ENCODE data around the gene TFDP2.

TFDP2 gene

GRCh38 chr3:141945726-141946485 lies 203.4 kb downstream of the TFDP2 start:
- no peak overlapping the region for H3K4me3 ChIP-seq (ENCODE audit: low read depth, low read length)
- ChIA-PET POLR2A (no interaction called here), CTCF (interaction anchor here (0.6 to 0.7 kb wide), 2 partner anchors 28 to 210 kb away, joined by 3 read pairs; no protein-coding TSS in a partner anchor)
- H3K9me3 ChIP-seq (ENCODE audit: control insufficient read depth, insufficient read depth, low read depth, low read length): no peaks in the 10 kb centered on the region
- TF ChIP-seq ZNF324 (tag by site-specific recombination; IDR thresholded peaks at IDR 0.05) (no peak), ZNF274 (IDR thresholded peaks at IDR 0.05; ENCODE audit: low read length) (no peak), ZNF274 (tag by site-specific recombination; IDR thresholded peaks at IDR 0.05; ENCODE audit: borderline replicate concordance) (no peak), ZNF513 (tag by site-specific recombination; IDR thresholded peaks at IDR 0.05) (no peak), YY1 (tag by site-specific recombination; IDR thresholded peaks at IDR 0.05) (no peak), MZF1 (tag by site-specific recombination; IDR thresholded peaks at IDR 0.05; ENCODE audit: borderline replicate concordance) (no peak), REPIN1 (tag by site-specific recombination; IDR thresholded peaks at IDR 0.05; ENCODE audit: low read depth) (no peak), SP7 (tag by site-specific recombination; IDR thresholded peaks at IDR 0.05) (no peak), ZFP41 (tag by site-specific recombination; IDR thresholded peaks at IDR 0.05; ENCODE audit: borderline replicate concordance) (no peak), KLF7 (tag by site-specific recombination; IDR thresholded peaks at IDR 0.05; ENCODE audit: borderline replicate concordance) (no peak), ZNF292 (tag by site-specific recombination; IDR thresholded peaks at IDR 0.05; ENCODE audit: borderline replicate concordance, low read depth) (no peak), TRIM28 (IDR thresholded peaks at IDR 0.05; ENCODE audit: borderline replicate concordance, low read length) (no peak)
- H3K4me1 ChIP-seq (ENCODE audit: control insufficient read depth, insufficient read depth, low read length): 0 out of 2 replicates have a peak, but pooled peaks cover 3% of the 10 kb centered on the region
- H3K27ac ChIP-seq (ENCODE audit: extremely low read depth, low read depth, low read length): no peak overlapping the region
- H3K36me3 ChIP-seq (ENCODE audit: control insufficient read depth in 2 of 2, insufficient read depth in 1 of 2, low read length in 2 of 2): no peaks in the 10 kb centered on the region

- Histone ChIP-seq H3K36me3 (ENCODE audit: control insufficient read depth in 2 of 2, insufficient read depth in 1 of 2, low read length in 2 of 2) (no peaks in the 10 kb centered on the region), H3K4me3 (ENCODE audit: low read depth, low read length) (no peak overlapping the region), H3K9me3 (ENCODE audit: control insufficient read depth, insufficient read depth, low read depth, low read length) (no peaks in the 10 kb centered on the region), H3K27ac (ENCODE audit: extremely low read depth, low read depth, low read length) (no peak overlapping the region), H3K4me1 (ENCODE audit: control insufficient read depth, insufficient read depth, low read length) (peaks cover 7% of the 10 kb centered on the region; the same call in 1 of the 2 replicates)
- ChIA-PET CTCF (no interaction called here), POLR2A (no interaction called here)
- no peak for TF ChIP-seq ZBTB48 (tag by site-specific recombination; IDR thresholded peaks at IDR 0.05)
- TF ChIP-seq ZFHX2 (tag by site-specific recombination; conservative IDR thresholded peaks at IDR 0.05): no peak
- TF ChIP-seq ZSCAN4 (tag by site-specific recombination; IDR thresholded peaks at IDR 0.05): no peak
- no peak for TF ChIP-seq SP7 (tag by site-specific recombination; IDR thresholded peaks at IDR 0.05)
- no peak for TF ChIP-seq ZNF555 (tag by site-specific recombination; conservative IDR thresholded peaks at IDR 0.05)
- TF ChIP-seq ZNF350 (tag by site-specific recombination; IDR thresholded peaks at IDR 0.05): no peak
- TF ChIP-seq ZFP3 (tag by site-specific recombination; IDR thresholded peaks at IDR 0.05; ENCODE audit: low read depth): no peak
- no peak for TF ChIP-seq ZNF548 (tag by site-specific recombination; IDR thresholded peaks at IDR 0.05)
- no peak for TF ChIP-seq ZNF658 (tag by site-specific recombination; IDR thresholded peaks at IDR 0.05)
- no peak for TF ChIP-seq ZNF18 (tag by site-specific recombination; IDR thresholded peaks at IDR 0.05)
- TF ChIP-seq ZSCAN5A (tag by site-specific recombination; IDR thresholded peaks at IDR 0.05): no peak
- TF ChIP-seq REPIN1 (tag by site-specific recombination; IDR thresholded peaks at IDR 0.05; ENCODE audit: low read depth): no peak
- TF ChIP-seq BCL11B (tag by site-specific recombination; IDR thresholded peaks at IDR 0.05; ENCODE audit: low read depth): no peak
- no peak for TF ChIP-seq KLF7 (tag by site-specific recombination; IDR thresholded peaks at IDR 0.05; ENCODE audit: borderline replicate concordance)
- TF ChIP-seq ZNF529 (tag by site-specific recombination; IDR thresholded peaks at IDR 0.05; ENCODE audit: insufficient replicate concordance): no peak
- no peak for TF ChIP-seq ZNF544 (tag by site-specific recombination; IDR thresholded peaks at IDR 0.05)
- TF ChIP-seq HOXA7 (CRISPR knock-in tag; IDR thresholded peaks at IDR 0.05; ENCODE audit: borderline replicate concordance): no peak
- TF ChIP-seq ZNF266 (tag by site-specific recombination; IDR thresholded peaks at IDR 0.05; ENCODE audit: low read depth): no peak
Measured at GRCh38 chr3:141942006-141942405, 207.3 kb downstream of the TFDP2 start.
